Activated B cell treated with CpG ODN at 0.5 μM for 24 hours (primary cell): Measurements from ENCODE around the gene SPDYA. TPM values are rescaled to one million over a fixed set of nuclear protein-coding genes. Genes with fewer than 3 reads are reported as not detected.
A peak's percentile ranks its signal among the peaks of the same experiment; 100 is the strongest.

ENCODE experiments used
- ATAC-seq: fragments of 200-7000 bp; cut with Tn5 transposase; one replicate; pipeline ENCODE4 v1.10.0; 2021; ENCODE audit warnings: low read depth, mild to moderate bottlenecking, moderate library complexity
- CTCF ChIA-PET: fragments of 350-600 bp; sonication (Branson Sonifier 250); formaldehyde crosslinking; loops from one replicate; lab custom pipeline; 2021; ENCODE audit warnings: antibody characterized with exemption; lab: Charles Lee
- POLR2A ChIA-PET: fragments of 350-600 bp; sonication (Branson Sonifier 250); formaldehyde crosslinking; loops from one replicate; lab custom pipeline; 2021; ENCODE audit warnings: antibody characterized with exemption; lab: Charles Lee
- DNase-seq: peaks from one replicate; pipeline ENCODE4 v3.0.0; 2022
- H3K27ac Mint-ChIP-seq: one replicate; pipeline ENCODE4 v1.8.0; 2020; ENCODE audit warnings: mixed read lengths
- H3K27me3 Mint-ChIP-seq: one replicate; pipeline ENCODE4 v1.8.0; 2021; ENCODE audit warnings: mixed read lengths
- H3K36me3 Mint-ChIP-seq: one replicate; pipeline ENCODE4 v1.8.0; 2021; ENCODE audit warnings: low read depth, mixed read lengths
- H3K4me1 Mint-ChIP-seq: one replicate; pipeline ENCODE4 v1.8.0; 2021; ENCODE audit warnings: mixed read lengths
- H3K4me3 Mint-ChIP-seq: one replicate; pipeline ENCODE4 v1.8.0; 2020; ENCODE audit warnings: mild to moderate bottlenecking, mixed read lengths
- H3K9me3 Mint-ChIP-seq: one replicate; pipeline ENCODE4 v1.8.0; 2020; ENCODE audit warnings: mixed read lengths
- intact Hi-C: fragments of 100-400 bp; cut with micrococcal nuclease; formaldehyde crosslinking; loops from one replicate; pipeline ENCODE4 v1.15.1; 2024
- total RNA-seq: library from RNA; stranded (reverse); gene quantifications from 2 replicates; pipeline ENCODE4 v1.2.3, GENCODE V29; 2022
- TF ChIP-seq, protein P1 (sequence below): fragments of 200-600 bp; IDR thresholded peaks from one replicate; pipeline ENCODE4 v1.8.0; 2022; ENCODE audit warnings: antibody characterized with exemption, mild to moderate bottlenecking

Gene SPDYA
- total RNA-seq, 1 donor from 2014 or later: 1.6 TPM

DNA sequence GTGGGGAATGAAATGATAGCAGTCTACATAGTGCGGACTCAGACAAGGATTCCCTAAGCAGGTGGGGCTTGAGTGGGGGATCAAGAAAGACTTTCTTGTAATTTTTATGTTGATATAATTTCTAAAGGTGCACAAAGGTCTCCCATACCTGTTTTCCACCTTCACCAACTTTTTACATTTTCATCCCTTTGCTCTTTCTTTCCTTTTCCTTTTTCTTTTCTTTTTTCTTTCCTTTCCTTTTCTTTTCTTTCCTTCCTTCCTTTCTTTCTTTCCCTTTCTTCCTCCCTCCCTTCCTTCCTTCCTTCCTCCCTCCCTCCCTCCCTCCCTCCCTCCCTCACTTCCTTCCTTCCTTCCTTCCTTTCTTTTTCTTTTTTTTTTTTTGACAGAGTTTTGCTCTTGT is 69.6 kb downstream of the SPDYA start:
- no peak overlapping the region for H3K4me3 Mint-ChIP-seq
- ChIA-PET POLR2A (no interaction called here), CTCF (no interaction called here)
- ATAC-seq (no peak), DNase-seq (no peak)
- H3K27ac Mint-ChIP-seq: no peak overlapping the region
- H3K36me3 Mint-ChIP-seq: no peaks in the 10 kb centered on the region
- peaks cover 16% of the 10 kb centered on the region for H3K27me3 Mint-ChIP-seq
- H3K4me1 Mint-ChIP-seq: no peaks in the 10 kb centered on the region
- intact Hi-C loops: no loop called here
- no peaks in the 10 kb centered on the region for H3K9me3 Mint-ChIP-seq
- TF ChIP-seq, protein P1, sequence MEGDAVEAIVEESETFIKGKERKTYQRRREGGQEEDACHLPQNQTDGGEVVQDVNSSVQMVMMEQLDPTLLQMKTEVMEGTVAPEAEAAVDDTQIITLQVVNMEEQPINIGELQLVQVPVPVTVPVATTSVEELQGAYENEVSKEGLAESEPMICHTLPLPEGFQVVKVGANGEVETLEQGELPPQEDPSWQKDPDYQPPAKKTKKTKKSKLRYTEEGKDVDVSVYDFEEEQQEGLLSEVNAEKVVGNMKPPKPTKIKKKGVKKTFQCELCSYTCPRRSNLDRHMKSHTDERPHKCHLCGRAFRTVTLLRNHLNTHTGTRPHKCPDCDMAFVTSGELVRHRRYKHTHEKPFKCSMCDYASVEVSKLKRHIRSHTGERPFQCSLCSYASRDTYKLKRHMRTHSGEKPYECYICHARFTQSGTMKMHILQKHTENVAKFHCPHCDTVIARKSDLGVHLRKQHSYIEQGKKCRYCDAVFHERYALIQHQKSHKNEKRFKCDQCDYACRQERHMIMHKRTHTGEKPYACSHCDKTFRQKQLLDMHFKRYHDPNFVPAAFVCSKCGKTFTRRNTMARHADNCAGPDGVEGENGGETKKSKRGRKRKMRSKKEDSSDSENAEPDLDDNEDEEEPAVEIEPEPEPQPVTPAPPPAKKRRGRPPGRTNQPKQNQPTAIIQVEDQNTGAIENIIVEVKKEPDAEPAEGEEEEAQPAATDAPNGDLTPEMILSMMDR: no peak

DNA sequence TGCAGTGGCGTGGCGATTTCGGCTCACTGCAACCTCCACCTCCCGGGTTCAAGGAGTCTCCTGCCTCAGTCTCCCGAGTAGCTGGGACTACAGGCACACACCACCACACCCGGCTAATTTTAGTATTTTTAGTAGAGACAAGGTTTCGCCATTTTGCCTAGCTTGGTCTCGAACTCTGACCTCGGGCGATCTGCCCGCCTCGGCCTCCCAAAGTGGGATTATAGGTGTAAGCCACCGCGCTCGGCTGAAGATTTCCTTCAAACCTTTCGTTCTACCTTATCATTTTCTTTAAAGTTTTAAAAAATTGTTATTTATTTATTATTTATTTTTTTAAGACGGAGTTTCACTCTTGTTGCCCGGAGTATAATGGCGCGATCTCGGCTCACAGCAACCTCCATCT is 82.9 kb downstream of the SPDYA start:
- no peaks in the 10 kb centered on the region for H3K27me3 Mint-ChIP-seq
- peaks cover 36% of the 10 kb centered on the region for H3K4me1 Mint-ChIP-seq
- H3K27ac Mint-ChIP-seq: peak overlapping the region; percentile 30
- intact Hi-C loops: loop anchor here (10.0 kb wide), 2 partner anchors 1119 to 1251 kb away; partner anchors contain the start of genes MRPL33 and YPEL5
- DNase-seq: no peak
- peak overlapping the region; percentile 26 for H3K4me3 Mint-ChIP-seq
- ATAC-seq: no peak
- H3K36me3 Mint-ChIP-seq: peaks cover 13% of the 10 kb centered on the region
- H3K9me3 Mint-ChIP-seq: no peaks in the 10 kb centered on the region
- TF ChIP-seq, protein P1: no peak
- ChIA-PET CTCF (interaction anchor here (0.6 kb wide), 1 partner anchor 10 kb away, joined by 4 read pairs; no protein-coding TSS in a partner anchor), POLR2A (interaction anchor here (3.1 to 5.8 kb wide), 2 partner anchors 23 to 142 kb away, joined by 17 to 118 read pairs; partner anchors contain the start of genes PPP1CB and TRMT61B)

DNA sequence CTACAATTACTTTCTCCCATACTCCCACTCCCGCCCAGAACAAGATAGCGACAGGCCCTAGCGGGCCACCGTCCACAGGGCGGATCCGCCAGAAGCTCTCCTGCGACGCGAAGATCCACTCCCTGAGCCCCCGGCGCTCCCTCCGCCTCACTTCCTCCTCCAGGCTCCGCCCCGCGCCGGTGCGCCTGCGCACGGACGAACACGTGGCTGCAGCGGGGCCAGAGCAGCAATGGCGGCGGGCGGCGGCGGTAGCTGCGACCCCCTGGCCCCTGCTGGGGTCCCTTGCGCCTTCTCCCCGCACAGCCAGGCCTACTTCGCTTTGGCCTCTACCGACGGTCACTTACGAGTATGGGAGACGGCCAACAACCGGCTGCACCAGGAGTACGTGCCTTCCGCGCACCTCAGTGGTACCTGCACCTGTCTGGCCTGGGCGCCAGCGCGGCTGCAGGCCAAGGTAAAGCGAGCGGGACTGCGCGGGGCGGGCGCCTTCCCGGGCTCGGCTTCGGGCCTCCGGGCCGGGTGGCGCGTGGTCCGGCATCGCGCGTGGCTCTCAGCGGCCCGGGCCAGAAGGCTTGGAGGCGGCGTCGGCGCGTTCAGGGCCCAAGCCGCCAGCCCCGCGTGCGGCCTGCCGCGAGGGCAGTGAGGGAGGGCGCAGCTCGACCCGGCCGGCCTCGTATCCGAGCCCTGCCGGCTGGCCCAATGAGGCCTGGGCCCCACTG is 84.0 kb downstream of the SPDYA start, which contains the start of gene WDR43:
Gene WDR43 (plus strand): TSS at position 198 of the 719 bp plus-strand sequence. CDS start 32 bp downstream, at position 230.
- H3K36me3 Mint-ChIP-seq: peaks cover 13% of the 10 kb centered on the region
- intact Hi-C loops: loop anchor here (1.0 to 10.0 kb wide), 7 partner anchors 24 to 1250 kb away; partner anchors contain the start of genes MRPL33, PPP1CB, TRMT61B and YPEL5
- POLR2A ChIA-PET: interaction anchor here (0.6 to 5.8 kb wide), 12 partner anchors 9 to 1266 kb away, joined by 3 to 118 read pairs (median 5); partner anchors contain the start of genes BABAM2, CCDC121, GPN1 and PPP1CB

DNA sequence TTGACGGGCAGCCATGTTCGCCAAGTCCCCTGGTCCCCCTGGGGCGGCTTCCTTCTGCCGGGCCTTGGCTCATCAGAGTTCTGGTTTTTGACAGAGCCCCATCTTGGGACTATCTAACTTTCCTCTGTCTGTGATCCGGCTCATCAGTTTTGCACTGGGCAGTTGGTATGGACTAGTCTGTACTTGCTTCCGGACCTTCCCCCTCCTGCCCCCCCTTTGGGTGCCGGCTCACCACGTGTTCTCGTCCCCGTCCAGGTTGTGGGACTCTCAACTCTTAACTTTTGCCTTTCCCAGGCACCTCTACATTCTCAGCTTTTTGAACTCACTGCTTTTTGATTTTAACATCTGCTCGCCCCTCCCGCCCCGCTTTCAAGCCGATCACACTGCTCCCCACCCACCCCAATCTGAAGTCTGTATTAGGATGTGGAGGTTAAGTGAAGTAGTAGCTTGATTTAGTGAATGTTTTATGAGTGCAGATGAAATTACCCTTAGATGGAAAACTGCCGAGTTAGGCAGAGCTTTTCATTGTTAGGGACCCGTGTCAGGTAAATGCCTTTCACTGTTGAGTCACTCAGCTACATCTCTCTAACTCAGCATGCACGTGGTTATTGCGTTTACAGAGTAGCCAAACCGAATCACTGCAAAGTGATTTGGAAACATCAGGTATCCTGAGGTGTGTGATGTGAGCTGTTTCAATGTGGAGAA is 84.7 kb downstream of the SPDYA start:
- ATAC-seq: peak; percentile 3
- Mint-ChIP-seq H3K27ac (peak overlapping the region; percentile 87), H3K4me1 (peaks cover 50% of the 10 kb centered on the region), H3K4me3 (peak overlapping the region; percentile 99), H3K9me3 (no peaks in the 10 kb centered on the region), H3K27me3 (no peaks in the 10 kb centered on the region), H3K36me3 (peaks cover 13% of the 10 kb centered on the region)
- TF ChIP-seq, protein P1: no peak
- intact Hi-C loops: loop anchor here (5.0 to 10.0 kb wide), 3 partner anchors 73 to 1249 kb away; partner anchors contain the start of genes MRPL33 and YPEL5
- POLR2A ChIA-PET: interaction anchor here (0.7 to 5.8 kb wide), 8 partner anchors 9 to 1005 kb away, joined by 3 to 118 read pairs (median 4); partner anchors contain the start of genes BABAM2, PPP1CB, RBKS and TRMT61B
- no peak for DNase-seq
- CTCF ChIA-PET: no interaction called here

More for the DNA sequence above, 84.0 kb downstream of the SPDYA start, which contains the start of gene WDR43:
- TF ChIP-seq, protein P1: no peak
- H3K4me1 Mint-ChIP-seq: peaks cover 44% of the 10 kb centered on the region
- CTCF ChIA-PET: interaction anchor here (0.7 to 1.0 kb wide), 2 partner anchors 24 kb away, joined by 3 to 4 read pairs; partner anchors contain the start of gene TRMT61B
- ATAC-seq (peak; percentile 99), DNase-seq (peak; percentile 99)
- peak within 1 kb of the TSS; percentile 87 for H3K27ac Mint-ChIP-seq
- H3K4me3 Mint-ChIP-seq: peak within 1 kb of the TSS; percentile 99
- no peaks in the 10 kb centered on the region for H3K9me3 Mint-ChIP-seq
- no peaks in the 10 kb centered on the region for H3K27me3 Mint-ChIP-seq
